Stimulated activated naive CD4-positive, alpha-beta T cell treated with Interleukin-2 at 50 U/mL for 16 hours (primary cell): ENCODE measurements around the gene RPS27.

Experiments used
- DNase-seq: peaks from one replicate; lab custom pipeline; 2025; lab: John Stamatoyannopoulos, UW

The RPS27 gene

DNA sequence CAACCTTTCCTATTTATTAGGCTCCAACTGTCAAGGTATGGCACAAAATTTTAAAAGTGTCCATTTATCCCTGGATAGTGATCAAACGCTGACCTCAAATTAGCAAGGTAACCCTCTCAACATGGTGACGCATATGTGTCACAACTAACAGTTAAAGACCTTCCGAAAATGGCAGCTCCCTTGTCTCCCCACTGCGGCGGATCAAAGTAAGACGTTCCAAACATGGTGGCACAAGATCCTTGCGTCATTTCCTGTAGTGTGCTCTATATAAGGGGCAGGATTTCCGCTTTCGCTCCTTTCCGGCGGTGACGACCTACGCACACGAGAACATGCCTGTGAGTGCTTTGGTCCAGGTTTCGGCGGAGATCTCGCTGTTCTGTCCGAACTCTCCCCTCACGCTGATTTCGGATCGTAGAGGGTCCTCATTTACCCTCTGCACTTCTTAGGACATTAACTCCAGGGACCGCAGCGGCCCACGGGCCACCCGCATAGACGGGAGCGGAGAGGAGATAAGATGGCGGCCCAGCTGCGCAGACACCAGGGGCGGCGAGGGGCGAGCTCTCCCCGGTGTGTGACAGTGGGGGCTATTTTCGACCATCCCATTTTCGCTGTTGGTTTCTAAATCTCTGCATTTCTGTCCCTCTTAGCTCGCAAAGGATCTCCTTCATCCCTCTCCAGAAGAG, at the start of gene RPS27:
TSS of gene RPS27 (plus strand) at position 295 of the 683 bp plus-strand sequence. CDS start at position 330, 35 bp downstream.
- DNase-seq, result peak; percentile 86

GRCh38 chr1:153941826-153942725, 48.5 kb upstream of the RPS27 start:
- DNase-seq, result no peak

- DNase-seq, result no peak
Measured at GRCh38 chr1:153942766-153943549, 47.6 kb upstream of the RPS27 start.

- no peak for DNase-seq
Measured at GRCh38 chr1:153944005-153944826, 46.3 kb upstream of the RPS27 start.

DNA sequence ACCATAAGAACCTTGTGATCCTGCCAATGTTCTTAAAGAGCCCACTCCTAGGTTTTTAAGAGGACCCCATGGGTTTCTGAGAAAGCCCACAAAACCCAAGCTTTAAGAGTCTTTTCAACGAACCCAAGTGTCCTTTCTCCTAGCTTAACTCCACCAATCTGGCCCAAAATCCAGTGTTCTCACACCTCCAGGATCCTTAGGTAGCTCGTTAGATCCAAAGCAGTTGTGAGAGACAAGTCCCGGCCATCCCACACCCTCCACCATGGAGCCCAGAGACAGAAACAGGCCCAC, 45.8 kb upstream of the RPS27 start:
- DNase-seq, result no peak

DNA sequence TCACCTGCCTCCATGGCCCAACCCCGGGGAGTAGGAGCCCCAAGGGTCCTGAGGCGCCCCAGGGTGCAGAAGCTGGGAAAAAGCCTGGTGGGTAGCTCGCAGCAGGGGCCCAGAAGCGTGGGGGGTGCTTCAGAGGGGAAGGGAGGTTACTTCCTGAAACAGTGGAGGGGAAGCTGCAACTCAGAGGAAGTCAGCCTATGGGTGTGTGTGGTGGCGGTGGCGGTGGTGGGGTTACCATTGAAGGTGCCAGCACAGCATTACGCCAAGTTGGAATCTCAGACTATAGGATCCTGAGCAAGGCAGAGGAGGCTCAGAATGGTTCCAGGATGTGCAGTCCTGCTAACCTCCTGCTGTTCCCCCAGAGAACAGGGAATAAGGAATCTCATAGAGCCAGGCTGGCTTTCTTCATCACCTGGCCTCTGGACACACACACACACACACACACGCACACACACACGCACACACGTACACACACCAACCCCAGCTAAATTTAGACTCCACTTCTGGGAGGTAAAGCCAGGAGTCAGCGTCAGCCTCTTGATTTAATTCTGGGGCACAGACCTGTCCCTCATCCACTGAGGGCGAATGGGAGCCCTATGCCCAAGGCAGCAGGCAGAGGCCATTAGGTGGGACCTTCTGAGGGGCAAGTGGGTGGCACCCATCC, 45.3 kb upstream of the RPS27 start:
- peak; percentile 72 for DNase-seq

GRCh38 chr1:153945795-153946621, 44.6 kb upstream of the RPS27 start:
- DNase-seq, result peak; percentile 67

- DNase-seq, result peak; percentile 70
Measured at GRCh38 chr1:153946622-153947241, 43.8 kb upstream of the RPS27 start, which contains the start of gene DENND4B. Gene DENND4B, minus strand, starts transcription at chr1:153946718. Its CDS starts 2,344 bp downstream, at chr1:153944374.

- DNase-seq, result no peak
Measured at GRCh38 chr1:153951183-153951582, 39.4 kb upstream of the RPS27 start.

DNA sequence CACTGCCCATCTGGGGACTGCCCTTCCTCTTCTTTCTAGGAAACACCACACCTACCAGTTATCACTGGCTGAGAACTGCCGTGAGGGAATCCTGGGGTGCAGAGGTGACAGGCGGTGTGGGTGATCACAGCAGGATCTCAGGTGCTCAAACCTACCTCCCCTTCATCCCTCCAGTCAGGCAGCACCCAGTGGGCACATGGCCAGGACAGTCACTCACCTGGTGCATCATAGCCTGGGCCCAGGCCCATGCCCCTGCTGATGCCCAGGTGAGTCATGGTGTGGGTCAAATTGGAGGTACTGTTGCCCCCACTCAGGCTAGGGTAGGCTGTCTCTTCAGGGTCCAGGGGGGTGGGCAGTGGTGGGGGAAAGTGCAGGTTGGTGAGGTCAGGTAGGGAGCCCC, 38.8 kb upstream of the RPS27 start:
- DNase-seq, result no peak

- no peak for DNase-seq
Measured at GRCh38 chr1:153953859-153954365, 36.6 kb upstream of the RPS27 start.

DNA sequence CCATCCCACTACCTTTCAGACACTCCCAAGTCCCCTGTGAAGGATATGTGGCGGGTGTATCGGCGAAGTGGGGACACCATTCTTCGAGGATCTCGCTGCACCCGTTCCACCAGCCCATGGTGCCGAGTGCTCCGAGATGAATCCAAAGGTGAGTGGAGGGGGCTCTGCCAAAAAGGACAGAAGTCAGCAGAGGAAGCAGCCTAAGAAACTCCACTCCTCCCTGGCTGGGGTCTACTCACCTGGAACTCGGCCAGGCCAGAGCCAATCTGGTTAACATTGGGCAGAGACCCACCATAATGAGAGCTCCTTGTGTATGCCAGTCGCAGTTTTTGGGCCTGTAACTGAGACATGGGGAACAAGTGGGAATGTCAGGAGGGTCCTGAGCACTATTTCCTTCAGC, 35.7 kb upstream of the RPS27 start:
- DNase-seq, result no peak

- no peak for DNase-seq
Measured at GRCh38 chr1:153956997-153957715, 33.4 kb upstream of the RPS27 start.

DNA sequence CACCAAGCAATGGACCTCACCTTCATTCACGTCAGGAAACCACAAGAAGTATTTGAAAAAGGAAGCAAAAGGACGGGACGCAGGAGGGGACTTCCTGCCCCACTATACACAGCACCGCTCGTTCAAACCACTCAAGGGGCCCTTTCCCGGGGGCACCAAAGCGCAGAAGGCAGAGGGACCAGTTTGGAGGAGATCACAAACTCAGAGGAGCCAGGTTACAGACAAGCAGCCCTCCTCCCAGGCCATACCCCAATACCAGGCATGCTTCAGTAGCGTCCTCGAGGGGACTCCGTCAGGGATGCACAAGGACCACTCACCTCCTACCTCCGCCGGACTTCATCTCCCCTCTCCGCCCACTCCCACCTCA, 32.8 kb upstream of the RPS27 start:
- DNase-seq, result peak; percentile 34

- peak; percentile 97 for DNase-seq
Measured at GRCh38 chr1:153958111-153958960, 32.2 kb upstream of the RPS27 start, which contains the start of gene CRTC2. Gene CRTC2, minus strand, starts transcription at chr1:153958612. Its CDS starts 115 bp downstream, at chr1:153958497.

- no peak for DNase-seq
Measured at GRCh38 chr1:153958961-153959260, 31.7 kb upstream of the RPS27 start.

- no peak for DNase-seq
Measured at GRCh38 chr1:153959454-153959853, 31.1 kb upstream of the RPS27 start.

- DNase-seq, result no peak
Measured at GRCh38 chr1:153960206-153960605, 30.4 kb upstream of the RPS27 start.
